Cerebellar nuclear complex (tissue), 1 donor: ENCODE data around the gene VMP1.
"Not testable (repeated sequence)": the region's sequence is repeated elsewhere in the genome, so short reads cannot be mapped to it uniquely, and the experiment has no call there.

ENCODE experiments used
- DNase-seq, 2 experiments: peaks; one replicate each; lab custom pipeline; 2025; lab: John Stamatoyannopoulos, UW

The VMP1 gene

GRCh38 chr17:59754552-59754951 is 47.1 kb downstream of the VMP1 start:
- DNase-seq, result no peak

DNA sequence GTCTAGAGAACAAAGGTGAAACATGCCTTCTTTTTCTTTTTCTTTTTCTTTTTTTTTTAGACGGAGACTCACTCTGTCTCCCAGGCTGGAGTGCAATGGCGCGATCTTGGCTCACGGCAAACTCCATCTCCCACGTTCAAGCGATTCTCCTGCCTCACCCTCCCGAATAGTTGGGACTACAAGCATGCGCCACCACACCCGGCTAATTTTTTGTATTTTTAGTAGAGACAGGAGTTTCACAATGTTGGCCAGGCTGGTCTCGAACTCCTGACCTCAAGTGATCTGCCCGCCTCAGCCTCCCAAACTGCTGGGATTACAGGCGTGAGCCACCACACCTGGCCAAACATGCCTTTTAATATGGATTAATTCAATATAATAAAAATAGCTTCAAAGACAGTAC is 47.6 kb downstream of the VMP1 start:
- not testable (repeated sequence) for DNase-seq

GRCh38 chr17:59756236-59756818 is 48.9 kb downstream of the VMP1 start:
- no peak for DNase-seq

- no peak for DNase-seq
Observed at GRCh38 chr17:59757043-59757442, 49.6 kb downstream of the VMP1 start.

- no peak for DNase-seq
Observed at GRCh38 chr17:59757470-59757869, 50.0 kb downstream of the VMP1 start.

GRCh38 chr17:59757881-59758385 is 50.5 kb downstream of the VMP1 start:
- no peak for DNase-seq

GRCh38 chr17:59758998-59759651 is 51.7 kb downstream of the VMP1 start:
- not testable (repeated sequence) for DNase-seq

- no peak for DNase-seq
Observed at GRCh38 chr17:59760160-59760559, 52.7 kb downstream of the VMP1 start.

DNA sequence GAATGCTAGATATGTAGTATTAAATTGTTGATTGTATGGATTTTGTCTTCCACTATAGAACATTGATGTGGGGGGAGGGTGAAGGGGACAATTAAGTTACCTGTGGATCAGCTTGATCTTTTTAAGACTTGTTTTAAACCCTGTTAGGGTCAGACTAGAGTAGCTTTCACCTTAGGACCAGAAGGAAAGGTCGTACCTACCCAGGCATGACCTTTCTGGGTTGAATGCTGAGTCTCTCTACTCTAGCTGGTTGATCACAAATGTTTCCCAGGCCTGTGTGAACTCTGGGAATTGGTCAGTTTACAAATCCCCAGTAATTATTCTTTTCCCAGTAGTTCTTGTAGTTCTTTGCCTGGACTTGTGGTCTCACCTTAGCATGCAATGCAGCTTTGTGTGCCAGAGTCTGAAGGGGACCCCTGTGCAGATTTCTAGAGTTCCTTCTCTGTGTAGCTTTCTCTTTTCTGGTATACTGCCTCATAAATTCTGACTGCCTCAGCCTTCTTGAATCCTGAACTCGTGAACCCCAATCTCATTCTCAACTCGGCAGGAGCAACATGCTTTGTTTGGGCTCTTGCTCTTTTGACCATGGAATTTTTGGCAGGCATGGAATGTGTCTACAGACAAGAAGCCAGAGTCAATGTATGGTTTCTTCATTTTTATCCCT is 54.1 kb downstream of the VMP1 start:
- DNase-seq, result no peak

GRCh38 chr17:59762049-59762823 is 54.8 kb downstream of the VMP1 start:
- DNase-seq, result no peak

DNA sequence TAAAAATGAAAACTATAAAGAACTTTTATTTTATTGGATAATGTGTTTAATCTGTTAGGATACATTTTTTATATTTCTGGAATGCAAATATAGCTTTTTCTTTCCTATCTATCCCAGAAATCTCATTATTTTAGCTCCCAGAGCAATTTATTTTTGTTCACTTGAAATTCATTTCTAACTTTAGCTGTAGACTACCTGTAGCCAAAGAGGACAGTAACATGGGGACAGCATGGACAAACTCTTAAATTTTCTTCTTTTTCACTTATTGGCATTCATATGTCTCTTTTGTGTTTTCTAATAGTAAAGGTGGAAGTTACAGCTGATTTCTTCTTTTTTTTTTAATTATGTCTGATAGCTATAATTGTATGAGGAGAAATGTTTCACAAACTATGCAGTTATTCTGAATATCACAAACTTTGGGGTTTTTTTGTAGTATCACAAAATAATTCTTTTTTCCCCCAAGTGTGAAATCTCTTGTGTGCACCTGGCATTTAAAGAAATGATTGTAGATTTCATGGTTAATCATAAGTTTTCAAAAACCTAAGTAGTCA is 55.4 kb downstream of the VMP1 start:
- no peak for DNase-seq

DNA sequence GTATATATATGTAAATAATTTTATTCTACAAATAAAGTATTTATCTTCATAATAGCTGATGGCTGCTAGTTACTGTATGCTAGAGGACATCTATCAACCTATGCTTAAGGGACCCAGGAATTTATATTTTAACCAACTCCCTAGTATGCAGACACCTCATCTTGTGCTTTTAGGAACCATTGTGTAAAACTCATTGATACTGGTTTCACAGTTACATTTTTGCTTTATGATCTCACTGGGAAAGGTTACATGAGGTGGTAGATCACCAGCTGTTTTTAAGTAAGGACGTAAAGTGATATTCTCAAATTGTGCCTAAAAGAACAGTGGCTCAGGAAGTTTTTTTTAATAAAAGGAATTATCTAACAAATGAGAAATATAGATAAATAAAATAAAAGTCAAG is 56.4 kb downstream of the VMP1 start:
- no peak for DNase-seq

- no peak for DNase-seq
Observed at GRCh38 chr17:59764292-59764741, 56.9 kb downstream of the VMP1 start.

- no peak for DNase-seq
Observed at GRCh38 chr17:59765038-59765437, 57.6 kb downstream of the VMP1 start.

DNA sequence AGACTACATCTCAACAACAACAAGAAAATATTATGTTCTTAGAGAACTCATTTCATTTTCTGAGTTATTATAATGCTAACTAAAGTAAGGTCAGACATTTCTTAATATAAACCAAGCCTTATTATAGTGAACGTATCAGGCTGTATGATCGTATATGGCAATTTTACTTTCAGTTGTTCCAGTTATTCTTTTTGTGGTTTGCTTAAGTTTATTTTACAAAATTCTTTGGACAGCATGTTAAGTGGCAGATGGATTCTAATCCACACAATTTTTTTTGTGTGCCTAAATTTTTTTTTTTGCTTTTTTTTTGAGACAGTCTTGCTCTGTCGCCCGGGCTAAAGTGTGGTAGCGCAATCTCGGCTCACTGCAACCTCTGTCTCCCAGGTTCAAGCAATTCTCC is 59.0 kb downstream of the VMP1 start:
- no peak for DNase-seq

DNA sequence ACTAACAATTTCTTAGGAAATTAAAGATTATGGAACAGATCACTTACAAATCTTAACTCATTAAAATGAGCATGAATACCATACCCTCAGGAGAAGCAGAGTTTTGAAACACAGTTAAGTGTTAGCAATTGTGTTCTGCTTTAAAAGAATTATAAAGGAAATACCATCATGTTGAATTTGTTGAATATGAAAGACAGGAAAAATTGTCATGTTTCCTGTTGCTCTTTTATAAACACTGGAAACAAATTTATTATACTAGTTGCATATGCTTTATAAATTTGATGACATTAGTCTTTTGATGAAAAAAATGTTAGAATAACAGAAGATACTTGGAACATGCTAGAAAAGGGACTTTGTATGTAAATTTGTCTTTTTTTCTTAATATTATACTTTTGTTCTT is 59.7 kb downstream of the VMP1 start:
- DNase-seq, result no peak

DNA sequence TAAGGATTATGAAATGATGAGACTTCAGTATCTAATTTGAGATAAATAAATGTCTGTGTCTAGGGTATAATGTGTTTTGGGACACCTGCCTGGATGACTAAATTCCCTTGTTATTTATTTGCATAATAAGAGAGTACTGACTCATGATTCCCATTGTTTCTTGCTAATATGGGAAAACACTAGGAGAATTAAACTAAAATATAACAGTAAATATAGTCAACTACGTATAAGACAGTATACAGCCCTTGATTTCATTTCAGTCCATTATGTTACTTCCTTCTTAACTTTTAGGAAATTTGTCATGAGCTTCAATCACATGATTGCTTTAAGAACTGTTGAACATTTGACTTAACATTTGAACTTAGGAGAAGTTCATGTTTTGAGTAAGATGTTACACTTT is 62.4 kb downstream of the VMP1 start:
- DNase-seq, result no peak

DNA sequence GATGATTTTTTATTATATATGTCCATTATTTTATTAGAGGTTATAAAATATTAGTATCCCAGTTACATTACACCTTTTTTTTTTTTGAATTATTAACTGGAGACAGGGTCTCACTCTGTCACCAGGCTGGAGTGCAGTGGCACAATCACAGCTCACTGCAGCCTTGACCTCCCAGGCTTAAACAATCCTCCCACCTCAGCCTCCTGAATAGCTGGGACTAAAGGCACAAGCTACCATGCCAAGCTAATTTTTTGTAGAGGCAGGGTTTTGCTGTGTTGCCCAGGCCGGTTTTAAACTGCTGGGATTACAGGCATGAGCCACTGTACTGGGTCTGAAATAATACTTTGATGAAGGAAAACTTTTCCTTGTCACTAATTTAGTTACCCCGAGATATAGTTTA is 63.6 kb downstream of the VMP1 start:
- DNase-seq, result no peak

GRCh38 chr17:59775786-59776350 is 68.4 kb downstream of the VMP1 start:
- DNase-seq, result no peak

- DNase-seq, result no peak
Observed at GRCh38 chr17:59776577-59776976, 69.1 kb downstream of the VMP1 start.

GRCh38 chr17:59777033-59777432 is 69.6 kb downstream of the VMP1 start:
- no peak for DNase-seq

GRCh38 chr17:59778996-59779395 is 71.5 kb downstream of the VMP1 start:
- DNase-seq, result no peak
